Mucosa of rectum (tissue), 2 donors: ENCODE measurements around the gene TRPT1.

Source experiments
- H3K27ac ChIP-seq, 2 donors: one replicate each; pipeline ENCODE4 v1.7.0; 2013; ENCODE audit warnings: inconsistent platforms in 2 of 2, low read depth in 2 of 2, low read length in 2 of 2
- H3K27me3 ChIP-seq, 2 donors: one replicate each; pipeline ENCODE4 v1.7.0; 2013; ENCODE audit warnings: low read length in 2 of 2; ENCODE audit not compliant: control insufficient read depth in 2 of 2, insufficient read depth in 2 of 2
- H3K36me3 ChIP-seq, 2 donors: one replicate each; pipeline ENCODE4 v1.7.0; 2013; ENCODE audit warnings: low read length in 2 of 2; ENCODE audit not compliant: control insufficient read depth in 2 of 2, insufficient read depth in 2 of 2
- H3K4me1 ChIP-seq, 2 donors: one replicate each; pipeline ENCODE4 v1.7.0; 2013; ENCODE audit warnings: low read length in 2 of 2, mild to moderate bottlenecking in 1 of 2; ENCODE audit not compliant: control insufficient read depth in 2 of 2, insufficient read depth in 2 of 2
- H3K4me3 ChIP-seq, 2 donors: one replicate each; pipeline ENCODE4 v1.7.0; 2013; ENCODE audit warnings: low read length in 2 of 2
- H3K9ac ChIP-seq, 2 donors: one replicate each; pipeline ENCODE4 v1.7.0; 2013; ENCODE audit warnings: low read length in 2 of 2, low read depth in 1 of 2, mild to moderate bottlenecking in 1 of 2
- H3K9me3 ChIP-seq, 2 donors: one replicate each; pipeline ENCODE4 v1.7.0; 2013; ENCODE audit warnings: low read length in 2 of 2; ENCODE audit not compliant: control insufficient read depth in 2 of 2
- donor health status: healthy.
- donor health status: Normal muscosa, but diverticular disease.

TRPT1 gene

DNA sequence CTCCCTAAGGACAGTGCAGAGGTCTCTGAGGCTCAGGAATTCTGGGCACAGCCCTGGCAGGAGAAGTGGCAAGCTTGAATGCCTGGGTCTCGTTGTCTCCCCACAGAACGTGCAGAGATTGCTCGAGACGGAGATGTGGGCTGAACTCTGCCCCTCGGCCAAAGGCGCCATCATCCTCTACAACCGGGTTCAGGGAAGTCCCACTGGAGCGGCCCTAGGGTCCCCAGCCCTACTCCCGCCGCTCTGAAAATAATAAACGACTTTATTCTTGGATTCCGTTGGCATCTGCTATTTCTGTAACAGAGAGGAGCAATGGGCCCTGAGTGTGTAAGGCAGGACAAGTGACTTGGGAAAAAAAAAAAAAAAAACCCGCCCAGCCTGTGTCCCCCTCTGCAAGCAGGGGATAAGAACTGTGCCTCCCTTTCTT is 3.8 kb upstream of the TRPT1 start:
- H3K36me3 ChIP-seq: no peaks in the 10 kb centered on the region
- no peaks in the 10 kb centered on the region for H3K27me3 ChIP-seq
- H3K4me3 ChIP-seq: peak overlapping the region; percentile 83 to 91
- peak overlapping the region; percentile 68 to 95 for H3K9ac ChIP-seq
- no peaks in the 10 kb centered on the region for H3K9me3 ChIP-seq
- H3K4me1 ChIP-seq: peaks cover 46 to 50% of the 10 kb centered on the region in 2 donors
- H3K27ac ChIP-seq: peak overlapping the region; percentile 85 to 90

DNA sequence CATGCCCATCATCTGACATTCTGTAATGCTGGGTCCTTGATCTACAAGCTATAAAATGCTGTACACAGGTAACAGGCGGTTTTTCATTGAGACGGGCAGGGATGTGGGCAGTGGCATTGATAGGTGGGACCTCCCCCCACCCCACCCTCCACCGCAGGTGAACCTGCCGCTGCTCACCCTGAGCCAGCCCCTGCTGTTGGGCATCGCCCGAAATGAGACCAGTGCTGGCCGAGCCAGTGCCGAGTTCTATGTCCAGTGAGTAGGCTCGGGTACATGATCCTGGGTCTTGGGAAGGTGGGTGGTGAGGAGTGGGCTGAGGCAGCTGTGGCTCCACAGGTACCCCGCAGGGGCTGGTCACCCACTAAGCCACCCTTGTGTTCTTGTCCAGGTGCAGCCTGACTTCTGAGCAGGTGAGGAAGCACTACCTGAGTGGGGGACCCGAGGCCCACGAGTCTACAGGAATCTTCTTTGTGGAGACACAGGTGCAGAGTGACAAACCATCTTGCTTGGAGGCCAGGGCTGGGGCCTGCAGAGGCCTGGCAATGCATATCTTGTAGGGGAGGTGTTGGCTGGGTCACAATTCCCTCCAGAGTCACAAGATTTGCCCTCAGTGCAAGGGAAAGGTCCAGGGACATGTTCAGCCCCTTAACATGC is 3.2 kb upstream of the TRPT1 start:
- Histone ChIP-seq H3K27me3 (no peaks in the 10 kb centered on the region), H3K9me3 (no peaks in the 10 kb centered on the region), H3K27ac (peak overlapping the region in 1 of 2 donors; percentile 90), H3K9ac (peak overlapping the region in 1 of 2 donors; percentile 95), H3K36me3 (no peaks in the 10 kb centered on the region), H3K4me1 (peaks cover 47 to 50% of the 10 kb centered on the region in 2 donors), H3K4me3 (peak overlapping the region; percentile 83 to 91)

DNA sequence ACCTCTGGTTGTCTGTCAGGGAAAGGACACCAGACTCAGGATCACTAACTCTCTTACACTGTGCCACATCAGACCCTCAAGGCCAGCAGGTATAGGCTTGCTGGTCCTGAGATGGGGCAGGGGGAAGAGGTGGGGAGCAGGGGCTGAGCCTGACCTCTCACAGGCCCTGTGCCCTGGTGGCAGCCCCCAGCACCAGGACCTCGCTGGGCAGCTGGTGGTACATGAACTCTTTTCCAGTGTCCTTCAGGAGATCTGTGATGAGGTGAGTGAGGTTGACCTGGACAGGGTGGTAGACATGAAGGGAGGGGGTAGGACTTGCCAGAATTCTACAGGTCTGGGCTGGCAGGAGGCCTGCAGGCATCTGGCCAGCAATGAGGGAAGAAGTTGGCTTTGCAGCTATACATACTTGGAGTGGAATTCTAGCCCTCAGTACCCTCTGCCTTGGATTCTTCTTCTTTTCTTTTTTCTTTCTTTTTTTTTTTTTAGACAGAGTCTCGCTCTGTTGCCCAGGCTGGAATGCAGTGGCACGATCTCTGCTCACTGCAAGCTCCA is 1.5 kb upstream of the TRPT1 start:
- H3K27me3 ChIP-seq: no peaks in the 10 kb centered on the region
- peaks cover 42% of the 10 kb centered on the region in 2 donors for H3K4me1 ChIP-seq
- H3K9me3 ChIP-seq: no peaks in the 10 kb centered on the region
- H3K27ac ChIP-seq: peak overlapping the region; percentile 93 to 96
- peak overlapping the region; percentile 96 to 98 for H3K9ac ChIP-seq
- H3K36me3 ChIP-seq: peaks cover 0 to 3% of the 10 kb centered on the region in 2 donors
- H3K4me3 ChIP-seq: peak overlapping the region; percentile 92 to 94

- Histone ChIP-seq H3K36me3 (peaks cover 0 to 3% of the 10 kb centered on the region in 2 donors), H3K4me3 (peak overlapping the region; percentile 92 to 94), H3K27me3 (no peaks in the 10 kb centered on the region), H3K4me1 (peaks cover 39 to 40% of the 10 kb centered on the region in 2 donors), H3K9ac (peak overlapping the region; percentile 96 to 98), H3K9me3 (no peaks in the 10 kb centered on the region), H3K27ac (peak overlapping the region; percentile 93 to 96)
Measured at GRCh38 chr11:64226507-64227051, 593 bp upstream of the TRPT1 start.

DNA sequence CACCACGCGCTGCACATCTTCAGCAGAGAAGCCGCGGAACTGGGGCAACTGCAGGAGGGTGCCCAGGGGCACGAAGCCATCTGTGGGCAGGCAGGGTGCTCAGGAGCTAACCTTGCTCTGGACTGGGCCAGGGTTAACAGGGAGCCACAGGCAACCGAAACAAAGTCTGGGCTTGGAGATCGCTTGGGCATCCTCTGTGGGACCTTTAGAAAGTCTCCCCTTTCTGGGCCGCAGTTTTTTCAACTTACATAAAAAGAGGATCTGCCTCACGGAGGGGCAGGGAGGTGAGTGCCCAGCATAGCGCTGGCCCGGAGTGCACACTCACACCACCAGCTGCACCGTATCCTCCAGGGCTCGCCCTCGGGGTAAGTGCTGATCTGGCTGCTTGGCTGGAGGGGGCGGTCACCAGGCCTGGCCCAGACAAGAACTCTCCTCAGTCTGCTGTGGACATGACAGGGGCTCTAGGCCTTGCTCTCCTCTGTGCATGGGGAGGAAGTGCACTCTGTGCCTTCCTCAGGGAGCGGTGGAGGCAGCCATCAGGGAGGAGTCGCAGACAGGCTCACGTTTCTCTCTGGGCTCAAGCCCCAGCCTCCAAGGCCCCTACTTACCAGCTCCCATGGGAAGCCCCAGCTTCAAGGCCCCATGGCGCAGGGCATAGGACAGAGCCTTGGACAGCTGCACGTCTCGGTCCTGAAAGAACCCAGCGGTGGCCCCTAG is 937 bp downstream of the TRPT1 start:
- H3K27ac ChIP-seq: peak overlapping the region; percentile 93 to 96
- H3K4me1 ChIP-seq: peaks cover 31 to 34% of the 10 kb centered on the region in 2 donors

DNA sequence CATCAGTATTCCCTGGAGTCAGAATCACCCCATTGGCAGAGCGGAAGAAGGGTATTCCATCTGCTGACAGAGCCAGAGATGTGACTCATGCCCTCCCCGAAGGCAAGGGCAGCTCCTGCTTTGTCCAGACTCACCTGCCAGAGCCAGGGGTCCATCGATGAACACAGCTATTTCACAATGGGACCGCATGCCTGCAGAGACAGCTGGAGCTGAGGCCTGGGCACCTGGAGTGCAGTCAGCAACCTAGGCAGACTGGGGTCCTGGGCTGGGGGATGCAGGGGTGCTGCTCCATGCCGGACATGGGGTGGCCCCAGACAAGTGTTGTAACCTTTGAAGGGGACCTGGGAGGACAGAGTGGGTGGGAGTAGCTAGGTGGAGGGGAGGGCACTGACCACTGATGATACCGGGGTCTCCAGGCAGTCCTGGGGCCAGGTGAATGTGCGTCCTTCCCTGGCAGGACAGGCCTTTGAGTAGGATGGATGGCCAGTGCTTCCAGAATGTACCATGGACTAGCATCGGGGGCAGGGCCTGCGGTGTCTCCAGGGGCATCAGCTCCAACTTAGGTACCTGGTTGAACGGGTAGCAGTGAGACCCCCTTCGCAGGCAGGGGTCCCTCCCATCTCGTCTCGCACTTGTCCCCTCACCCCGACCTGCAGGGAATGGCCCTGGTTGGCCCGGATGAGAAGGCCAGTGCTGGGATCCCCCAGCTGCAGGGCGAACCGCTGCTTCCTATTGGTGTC is 1.7 kb downstream of the TRPT1 start:
- H3K9ac ChIP-seq: no peak overlapping the region
- no peak overlapping the region for H3K27ac ChIP-seq

More for the DNA sequence above, 937 bp downstream of the TRPT1 start:
- peaks cover 9 to 10% of the 10 kb centered on the region in 2 donors for H3K36me3 ChIP-seq
- no peaks in the 10 kb centered on the region for H3K9me3 ChIP-seq
- H3K4me3 ChIP-seq: peak overlapping the region; percentile 92 to 94
- no peaks in the 10 kb centered on the region for H3K27me3 ChIP-seq
- peak overlapping the region; percentile 95 to 98 for H3K9ac ChIP-seq

GRCh38 chr11:64223001-64223651 is 2.9 kb downstream of the TRPT1 start:
- Histone ChIP-seq H3K27me3 (no peaks in the 10 kb centered on the region), H3K36me3 (peaks cover 13 to 14% of the 10 kb centered on the region in 2 donors), H3K4me1 (peaks cover 19 to 25% of the 10 kb centered on the region in 2 donors), H3K9ac (no peak overlapping the region), H3K9me3 (no peaks in the 10 kb centered on the region), H3K4me3 (no peak overlapping the region), H3K27ac (peak overlapping the region in 1 of 2 donors; percentile 51)

More for the DNA sequence above, 1.7 kb downstream of the TRPT1 start:
- Histone ChIP-seq H3K4me3 (no peak overlapping the region), H3K4me1 (peaks cover 23 to 27% of the 10 kb centered on the region in 2 donors), H3K9me3 (no peaks in the 10 kb centered on the region), H3K27me3 (no peaks in the 10 kb centered on the region), H3K36me3 (peaks cover 12 to 13% of the 10 kb centered on the region in 2 donors)

DNA sequence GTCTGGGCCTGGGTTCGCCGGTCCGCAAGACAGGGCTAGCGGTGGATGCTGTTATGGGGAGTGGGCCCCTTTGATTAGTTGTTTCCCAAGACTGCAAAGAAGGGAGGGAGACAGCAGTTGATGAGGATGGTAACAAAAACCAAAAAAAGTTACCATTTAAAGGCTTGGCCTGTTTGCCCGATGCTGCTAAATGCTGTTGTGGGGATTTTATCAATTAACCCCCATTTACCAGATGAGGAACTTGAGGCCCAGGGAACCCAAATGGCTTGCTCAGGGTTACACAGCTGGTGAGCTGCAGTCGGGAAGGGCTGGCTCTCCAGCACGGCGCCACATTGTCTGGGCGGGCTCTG is 3.4 kb downstream of the TRPT1 start:
- Histone ChIP-seq H3K27ac (peak overlapping the region in 1 of 2 donors; percentile 51), H3K36me3 (peaks cover 13 to 14% of the 10 kb centered on the region in 2 donors), H3K9me3 (no peaks in the 10 kb centered on the region), H3K27me3 (no peaks in the 10 kb centered on the region), H3K4me1 (peaks cover 18 to 23% of the 10 kb centered on the region in 2 donors), H3K9ac (no peak overlapping the region), H3K4me3 (no peak overlapping the region)

- H3K27me3 ChIP-seq: no peaks in the 10 kb centered on the region
- H3K9me3 ChIP-seq: no peaks in the 10 kb centered on the region
- no peak overlapping the region for H3K9ac ChIP-seq
- H3K4me3 ChIP-seq: no peak overlapping the region
- H3K4me1 ChIP-seq: peaks cover 9 to 10% of the 10 kb centered on the region in 2 donors
- H3K27ac ChIP-seq: no peak overlapping the region
- H3K36me3 ChIP-seq: peaks cover 13 to 14% of the 10 kb centered on the region in 2 donors
Measured at GRCh38 chr11:64220798-64221197, 5.2 kb downstream of the TRPT1 start.
